ENCODE data around the gene ETV6.

Gene ETV6

DNA sequence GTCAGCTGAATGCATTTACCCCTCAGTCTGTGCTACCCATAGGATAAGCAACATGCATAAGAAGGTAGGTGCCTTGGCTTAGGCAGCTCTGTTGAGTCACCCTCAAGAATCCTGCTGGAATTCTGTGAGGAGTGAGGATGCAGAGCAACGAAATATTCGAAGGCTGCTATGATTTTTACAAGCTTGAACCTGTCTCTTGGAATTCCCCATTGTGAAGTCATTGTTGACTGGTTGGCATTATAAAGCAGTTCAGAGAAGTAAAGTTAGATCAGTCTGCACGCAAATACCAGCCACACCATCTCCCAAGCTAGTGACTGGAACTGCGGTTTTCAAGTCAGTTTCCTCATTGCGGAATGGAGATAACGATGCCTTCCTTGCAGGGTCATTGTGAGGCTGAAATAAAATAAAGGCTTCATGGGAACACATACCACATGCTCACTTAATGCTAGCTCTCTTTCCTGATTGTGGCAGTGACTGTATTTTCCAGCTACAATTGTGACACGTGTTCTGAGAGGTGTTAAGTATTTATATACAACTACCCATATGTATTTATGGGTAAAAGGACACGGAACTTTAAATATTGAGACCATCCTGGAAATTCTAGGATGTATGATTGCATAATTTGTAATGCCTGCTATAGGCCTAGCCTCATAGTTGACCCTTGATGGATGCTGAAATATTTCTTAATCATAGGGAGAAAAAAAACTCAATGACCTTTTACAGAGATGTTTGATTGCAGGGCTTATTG lies 96.7 kb downstream of the ETV6 start:
- DNase-seq, result no peak

DNA sequence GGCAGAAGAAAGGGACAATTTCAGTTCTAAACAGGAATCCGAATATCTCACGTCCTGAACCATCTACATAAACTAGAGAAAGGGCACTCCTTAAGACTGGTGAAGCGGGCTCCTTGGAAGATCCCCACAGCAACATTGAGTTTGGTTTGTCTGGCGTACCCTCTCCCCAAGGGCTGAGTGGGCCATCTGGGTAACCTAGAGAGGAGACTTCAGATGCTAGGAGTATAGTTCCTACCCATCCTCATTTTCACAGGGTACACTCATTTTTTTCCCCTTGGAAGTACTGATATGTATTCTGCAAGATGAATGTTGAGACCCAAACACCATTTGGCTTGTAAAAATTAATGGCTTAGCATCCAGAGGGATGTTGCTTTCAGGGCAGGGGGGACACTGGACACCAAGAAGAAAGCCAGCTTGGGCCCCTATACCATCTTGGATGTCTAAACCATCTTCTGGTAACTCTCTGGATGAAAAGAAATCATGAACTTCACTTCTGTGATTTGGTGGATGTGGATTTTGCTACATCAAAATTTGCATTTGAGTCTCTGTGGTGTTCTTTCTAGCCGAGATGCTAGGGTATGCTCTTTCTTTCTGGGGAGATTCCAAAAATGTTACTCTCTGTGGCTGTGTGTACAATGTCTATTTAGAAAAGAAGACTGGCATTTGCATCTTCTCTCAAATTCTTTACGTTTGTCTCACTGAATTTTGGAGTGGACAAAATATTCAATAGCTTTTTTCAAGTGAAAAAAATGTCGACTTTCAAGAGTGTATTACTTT lies 97.7 kb downstream of the ETV6 start:
- DNase-seq, result no peak

DNA sequence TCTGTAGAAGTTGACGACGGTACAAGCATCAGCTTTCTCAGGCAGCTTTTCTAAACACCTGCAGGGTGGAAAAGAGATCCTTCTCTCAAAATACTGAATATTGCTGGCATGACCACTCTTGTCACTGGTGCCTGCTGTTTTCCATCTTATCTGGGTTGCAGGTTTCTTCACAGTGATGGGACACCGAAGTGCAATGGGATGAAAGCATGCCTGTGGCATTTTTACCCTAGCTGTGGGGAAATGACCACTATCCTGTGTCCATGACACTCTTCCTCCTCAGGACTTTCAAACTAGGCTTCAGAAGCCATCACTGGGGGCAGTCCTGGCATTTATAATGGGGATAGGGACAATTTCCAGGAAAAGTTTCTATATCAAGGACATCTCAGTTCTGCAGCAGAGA lies 98.5 kb downstream of the ETV6 start:
- DNase-seq, result no peak

DNA sequence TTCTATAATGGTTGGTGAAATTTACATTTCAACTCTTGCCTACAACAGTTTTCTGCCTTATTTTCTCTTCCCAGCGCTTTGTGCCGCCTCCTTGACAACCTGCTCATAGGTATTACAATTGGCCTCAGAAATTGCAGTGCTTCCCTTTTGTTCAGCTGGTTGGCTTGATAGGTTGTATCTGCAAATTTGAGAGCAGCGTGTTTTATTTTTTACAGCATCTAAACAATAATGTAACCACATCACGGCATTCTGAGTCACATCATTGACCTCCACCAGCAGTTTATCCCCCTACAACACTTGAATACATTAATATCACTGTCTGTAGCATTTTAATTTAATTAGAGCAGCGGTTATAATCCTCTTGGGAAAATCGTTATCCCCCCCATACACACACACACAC lies 99.4 kb downstream of the ETV6 start:
- DNase-seq, result no peak

DNA sequence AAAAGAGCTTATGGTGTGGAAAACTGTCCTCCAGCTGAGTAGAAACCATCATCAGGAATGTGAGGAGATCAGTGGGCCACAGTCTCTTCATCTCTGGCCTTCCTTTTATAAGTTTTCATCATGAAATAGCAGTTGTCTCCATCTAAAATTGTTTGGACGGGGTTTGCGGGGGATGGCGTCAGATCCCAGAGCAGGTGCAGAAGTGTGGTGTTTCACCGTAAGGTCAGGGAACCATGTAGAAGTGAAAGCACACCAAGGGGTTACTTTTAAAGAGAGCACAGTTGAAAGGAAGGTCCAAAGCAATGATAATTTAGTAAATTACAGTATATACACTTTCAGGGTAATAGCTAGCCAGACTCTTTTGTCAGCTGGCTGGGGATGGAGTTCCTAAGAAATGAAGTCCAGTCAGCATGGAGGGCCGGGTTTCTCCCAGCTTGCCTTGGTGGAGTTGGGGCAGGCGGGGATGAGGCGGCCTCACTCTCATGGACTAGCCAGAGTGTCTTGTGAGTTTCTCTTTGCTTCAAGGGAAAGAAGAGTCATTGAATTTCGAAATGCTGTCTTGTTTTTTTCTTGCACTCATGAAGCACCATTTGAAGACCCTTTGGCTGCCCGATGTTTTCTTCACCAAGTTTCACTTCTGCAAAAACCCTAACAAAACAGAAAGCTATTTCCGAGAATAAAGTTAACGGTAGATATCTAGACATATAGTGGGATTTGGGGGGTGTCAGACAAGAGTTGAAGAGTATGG lies 100.6 kb downstream of the ETV6 start:
- DNase-seq, result no peak

DNA sequence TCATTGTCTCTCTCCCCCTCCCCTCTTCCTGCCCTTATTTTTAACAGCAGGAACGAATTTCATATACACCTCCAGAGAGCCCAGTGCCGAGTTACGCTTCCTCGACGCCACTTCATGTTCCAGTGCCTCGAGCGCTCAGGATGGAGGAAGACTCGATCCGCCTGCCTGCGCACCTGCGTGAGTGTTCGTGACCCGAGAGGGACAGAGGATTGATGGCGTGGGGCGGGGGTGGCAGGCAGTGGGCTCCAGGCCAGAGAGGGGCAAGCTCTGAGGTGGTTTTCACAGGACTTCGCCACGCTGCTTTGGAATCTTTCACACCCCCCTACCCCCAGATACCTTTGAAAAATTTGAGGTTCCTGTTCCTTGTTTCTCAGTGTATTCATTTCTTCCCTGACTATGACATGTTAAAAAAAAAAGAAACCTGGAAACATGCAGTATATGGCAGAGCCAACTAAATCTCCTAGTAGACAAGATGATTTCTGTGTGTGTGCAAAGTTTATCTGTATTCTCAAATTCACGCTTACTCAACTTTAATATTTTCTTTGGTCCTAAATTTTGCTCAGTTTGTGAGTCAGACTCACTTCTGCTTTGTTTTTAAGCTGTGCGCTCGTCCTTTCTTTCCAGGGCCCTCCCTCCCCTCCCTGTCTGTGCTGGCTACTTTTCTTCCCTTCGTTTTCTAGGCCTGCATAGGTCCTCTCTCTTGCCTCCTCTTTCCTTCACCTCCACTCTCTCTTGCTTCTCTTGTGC lies 103.1 kb downstream of the ETV6 start:
- DNase-seq, result no peak

DNA sequence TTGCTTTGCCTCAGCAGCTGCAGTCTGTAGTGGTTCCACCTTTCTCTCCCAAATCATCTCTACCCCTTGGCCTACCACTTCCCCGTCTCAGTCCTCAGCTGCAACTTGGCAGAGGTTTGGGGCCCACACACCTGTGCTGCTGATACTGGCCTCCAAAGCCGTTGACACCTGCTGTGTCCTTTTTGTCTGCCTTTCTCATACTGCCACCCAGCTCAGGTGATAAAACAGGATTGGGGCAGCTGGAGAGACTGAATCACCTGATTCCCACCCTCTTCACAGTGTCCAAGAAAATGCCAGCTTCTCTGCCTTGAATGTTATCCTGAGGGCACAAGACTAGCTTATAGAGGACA lies 103.7 kb downstream of the ETV6 start:
- no peak for DNase-seq

DNA sequence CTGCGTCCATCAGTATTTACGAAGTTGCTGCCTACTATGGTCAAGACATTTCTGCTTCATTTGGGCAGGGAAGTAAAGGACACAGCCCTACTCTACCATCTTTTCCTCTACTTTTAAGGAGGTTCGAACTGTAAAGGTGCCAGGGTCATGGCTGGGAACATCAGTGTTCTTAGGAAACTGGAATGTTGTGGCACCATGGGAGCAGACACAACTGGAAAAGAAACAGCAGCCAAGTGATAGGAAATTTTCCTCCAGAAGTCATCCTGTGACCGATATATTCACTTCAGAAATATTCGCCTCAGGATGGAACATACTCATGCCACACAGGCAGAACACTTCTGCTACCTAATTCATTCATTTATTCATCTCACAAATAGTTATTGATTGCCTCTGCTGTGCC lies 104.4 kb downstream of the ETV6 start:
- no peak for DNase-seq

DNA sequence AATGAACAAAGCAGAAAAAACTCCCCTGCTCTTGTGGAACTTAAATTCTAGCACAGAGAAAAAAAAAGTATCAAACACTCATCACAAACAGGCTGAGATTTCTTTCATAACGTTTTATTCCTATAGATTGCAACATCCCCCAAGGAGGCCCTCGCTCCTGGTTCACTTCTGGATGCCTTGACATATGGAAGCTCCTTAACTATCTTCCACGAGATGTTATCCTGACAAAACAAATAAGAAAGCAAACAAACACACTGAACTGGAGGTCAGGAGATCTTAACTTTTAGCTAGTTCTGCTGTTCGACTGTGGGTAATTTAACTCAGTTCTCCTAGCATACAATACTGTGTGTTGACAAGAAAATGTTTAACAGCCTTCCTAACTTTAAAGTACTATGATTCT lies 104.8 kb downstream of the ETV6 start:
- DNase-seq, result no peak

DNA sequence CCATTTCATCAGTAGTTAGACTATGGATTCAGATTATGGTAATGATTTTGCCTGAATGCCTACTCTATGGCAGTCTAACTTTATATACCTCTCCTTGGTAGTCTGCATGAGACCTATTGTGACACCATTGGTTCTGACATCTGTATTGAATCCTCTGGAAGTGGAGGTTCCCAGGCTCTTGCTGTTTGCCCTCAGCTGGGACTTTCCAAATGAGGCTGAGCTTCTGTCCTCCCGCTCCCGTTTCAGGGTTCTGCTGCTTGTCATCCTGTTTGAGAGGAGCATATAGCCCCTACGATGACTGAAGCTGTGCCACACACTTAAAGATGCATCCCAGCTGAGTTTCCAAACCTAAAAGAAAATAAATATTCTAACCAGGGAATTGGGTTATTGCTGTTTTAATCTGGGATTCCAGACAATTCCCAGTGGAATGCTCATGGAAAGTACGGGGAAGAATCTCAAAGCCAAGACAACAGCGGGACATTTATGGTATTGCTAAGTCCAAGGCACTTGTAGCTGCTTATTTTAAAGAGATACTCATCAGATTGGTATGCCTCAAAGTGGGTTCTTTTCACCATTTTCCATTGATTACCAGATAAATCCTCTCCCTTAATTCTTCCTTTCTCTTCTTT lies 105.9 kb downstream of the ETV6 start:
- DNase-seq, result no peak

DNA sequence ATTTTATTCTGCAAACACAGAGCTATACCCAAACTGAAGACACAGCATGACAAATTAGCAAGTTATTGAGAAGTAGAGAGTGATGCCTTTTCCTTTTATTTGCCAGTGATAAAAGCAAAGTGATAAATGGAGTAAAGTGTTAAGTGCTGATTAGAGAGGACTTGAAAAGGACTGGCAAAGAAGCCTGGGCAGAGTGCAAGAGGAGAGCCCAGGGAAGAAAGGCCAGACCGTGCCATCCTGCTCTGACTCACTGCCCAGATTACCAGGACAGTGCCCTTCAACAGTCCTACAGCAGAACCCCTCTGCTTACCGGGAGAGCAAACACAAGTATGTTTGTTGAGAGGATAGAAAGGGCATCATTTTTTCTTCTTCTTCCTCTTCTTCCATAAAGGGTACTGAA lies 106.5 kb downstream of the ETV6 start:
- DNase-seq, result no peak

DNA sequence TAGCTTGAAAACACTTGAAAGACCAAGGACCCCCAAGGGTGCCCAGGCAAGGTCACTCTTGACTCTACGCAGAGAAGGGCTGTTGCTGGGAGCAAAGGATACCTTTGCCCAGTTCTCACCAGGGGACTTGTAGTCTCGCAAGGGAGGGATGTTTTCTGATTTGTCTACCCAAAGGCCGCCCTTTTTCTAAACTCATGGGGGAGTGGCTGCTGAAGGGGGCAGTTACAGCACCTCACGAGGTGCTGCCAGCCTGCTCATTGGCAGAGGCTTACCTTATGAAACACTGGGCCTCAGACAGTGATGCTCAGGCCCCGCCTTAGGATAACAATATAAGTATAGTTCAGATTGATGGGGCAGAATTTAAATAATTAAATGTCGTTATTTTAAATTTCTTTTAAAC lies 107.0 kb downstream of the ETV6 start:
- no peak for DNase-seq

DNA sequence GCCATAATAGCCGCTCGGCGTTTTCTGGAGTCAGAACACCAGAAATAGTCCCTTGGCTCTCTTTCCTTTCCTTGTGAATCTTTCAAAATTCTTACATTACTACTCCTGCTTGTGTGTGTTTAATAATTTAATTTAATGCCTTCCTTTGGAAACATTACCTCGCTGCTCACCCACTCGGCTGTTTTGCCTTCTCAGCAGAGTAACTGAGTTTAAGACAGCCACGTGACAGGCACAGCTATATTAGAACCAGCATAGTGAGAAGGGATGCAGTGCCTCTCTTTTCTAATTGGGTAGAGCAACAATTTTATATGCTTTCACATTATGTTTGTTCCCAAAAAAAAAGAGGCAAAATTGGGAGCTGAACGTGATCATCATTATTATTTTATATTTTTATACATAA lies 107.6 kb downstream of the ETV6 start:
- DNase-seq, result no peak

DNA sequence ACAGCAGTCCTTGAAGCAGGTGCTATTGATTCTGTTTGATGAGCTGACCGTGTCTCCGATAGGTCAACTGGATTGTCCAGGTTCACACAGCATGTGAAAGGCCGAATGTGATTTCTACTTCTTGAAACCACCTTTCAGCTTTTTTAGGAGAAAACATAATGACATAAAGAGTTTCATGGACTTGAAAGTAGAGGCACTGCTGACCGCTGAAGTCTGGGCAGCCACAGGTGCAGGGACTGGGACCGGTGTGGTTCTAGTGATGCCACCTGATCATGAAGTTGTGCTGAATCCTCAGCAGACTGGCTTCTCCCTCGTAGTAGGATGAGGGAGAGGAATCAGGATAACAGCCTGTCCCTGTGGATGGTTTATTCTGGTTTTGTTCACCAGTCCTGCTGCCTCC lies 108.1 kb downstream of the ETV6 start:
- DNase-seq, result no peak

DNA sequence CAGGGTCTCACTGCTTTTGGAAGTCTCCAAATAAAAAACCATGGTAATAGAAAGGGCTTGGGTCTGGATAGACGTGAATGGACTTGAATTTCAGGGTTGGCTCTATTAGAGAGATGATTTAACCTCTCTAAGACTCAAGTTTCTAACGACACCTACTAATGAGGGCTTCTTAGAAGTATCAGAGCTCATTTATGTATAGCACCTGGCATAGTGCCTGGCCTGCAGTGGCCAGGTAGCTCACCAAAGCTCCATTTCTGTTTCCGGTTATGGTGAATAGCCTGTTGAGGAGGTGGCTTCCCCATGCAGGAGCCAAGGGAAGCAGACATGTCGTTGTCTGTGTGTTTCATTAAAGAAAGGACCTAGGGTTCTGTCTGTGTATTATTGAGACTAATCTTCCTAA lies 108.6 kb downstream of the ETV6 start:
- no peak for DNase-seq

DNA sequence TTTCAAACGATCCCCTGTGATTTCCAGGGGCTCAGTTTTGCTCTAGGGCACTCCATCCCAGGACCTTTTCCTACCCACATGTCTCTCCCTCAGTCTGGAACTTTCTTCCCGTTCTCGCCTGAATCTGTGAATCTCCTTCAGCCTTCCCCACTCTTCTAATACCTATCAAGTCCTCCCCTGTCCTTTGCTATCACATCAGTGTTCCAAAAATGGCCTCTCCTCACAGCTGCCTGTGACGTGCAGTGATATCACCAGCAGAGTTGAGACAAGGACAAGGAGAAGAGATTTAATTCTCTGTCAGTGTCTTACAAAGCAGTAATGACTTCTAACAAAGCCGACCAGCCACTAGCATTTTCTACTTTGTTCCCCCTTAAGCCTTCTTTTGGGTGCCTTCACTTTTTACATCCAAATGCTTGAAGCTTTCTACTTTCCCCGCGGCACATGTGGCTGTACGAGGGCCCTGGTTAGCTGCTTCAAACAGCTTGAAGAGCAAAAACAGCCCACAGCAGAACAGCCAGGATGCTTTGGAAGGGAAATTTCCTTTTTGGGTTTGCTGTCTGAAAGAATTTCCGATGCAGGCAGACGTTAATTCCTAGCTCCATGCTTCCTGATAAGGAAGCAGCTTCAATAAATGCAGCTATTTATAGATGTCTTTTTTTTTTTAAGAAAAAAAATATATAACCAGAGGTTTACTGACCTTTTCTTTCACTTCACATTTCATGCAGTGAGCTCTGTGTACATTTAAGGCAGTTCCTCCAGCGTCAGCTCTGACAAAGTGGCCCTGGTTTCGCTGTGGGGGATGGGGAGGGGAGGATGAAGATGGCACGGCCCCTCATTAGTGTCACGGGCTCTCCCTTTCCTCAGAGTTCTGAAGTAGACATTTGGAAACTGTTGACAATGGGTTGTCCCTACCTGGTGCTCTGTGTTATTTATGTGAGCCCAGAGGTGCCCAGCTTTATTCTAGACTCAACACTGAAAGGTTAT lies 109.3 kb downstream of the ETV6 start:
- DNase-seq, result no peak

DNA sequence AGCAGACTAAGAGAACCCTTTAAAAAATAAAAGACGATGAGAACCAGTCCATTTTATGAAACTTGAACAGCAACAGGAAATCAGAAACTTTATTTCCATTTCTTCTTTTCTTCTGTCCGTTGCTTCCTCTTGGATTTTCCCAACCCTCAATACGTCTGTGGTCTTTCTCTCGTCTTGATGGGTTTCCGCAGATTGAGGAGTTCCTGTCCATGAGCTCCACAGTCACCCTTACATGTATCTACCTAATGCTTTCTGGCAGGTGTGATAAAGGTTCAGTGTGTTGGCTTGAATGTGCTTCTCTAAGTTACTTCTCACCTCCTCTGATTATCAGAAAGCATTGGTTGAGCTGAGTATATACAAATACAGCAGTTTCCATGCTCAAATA lies 110.0 kb downstream of the ETV6 start:
- DNase-seq, result no peak

DNA sequence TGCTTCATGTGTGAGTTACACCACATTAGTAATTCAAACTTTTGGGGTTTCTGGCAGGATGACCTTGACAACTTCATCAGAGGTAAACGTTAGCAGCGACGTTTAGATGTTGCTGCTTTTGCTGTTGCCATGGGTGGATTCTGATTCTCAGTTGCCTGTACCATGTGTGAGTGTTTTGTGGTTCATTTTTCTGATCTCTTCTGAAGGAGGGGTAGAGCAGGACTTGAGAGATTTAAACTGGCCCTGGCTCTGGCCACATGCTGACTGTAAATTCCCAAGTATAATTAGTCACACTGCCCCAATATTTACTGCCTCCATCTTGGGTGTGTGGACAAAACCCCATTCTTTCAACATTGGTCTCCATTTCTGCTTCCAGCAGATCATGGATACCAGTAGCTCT lies 110.4 kb downstream of the ETV6 start:
- DNase-seq, result no peak

DNA sequence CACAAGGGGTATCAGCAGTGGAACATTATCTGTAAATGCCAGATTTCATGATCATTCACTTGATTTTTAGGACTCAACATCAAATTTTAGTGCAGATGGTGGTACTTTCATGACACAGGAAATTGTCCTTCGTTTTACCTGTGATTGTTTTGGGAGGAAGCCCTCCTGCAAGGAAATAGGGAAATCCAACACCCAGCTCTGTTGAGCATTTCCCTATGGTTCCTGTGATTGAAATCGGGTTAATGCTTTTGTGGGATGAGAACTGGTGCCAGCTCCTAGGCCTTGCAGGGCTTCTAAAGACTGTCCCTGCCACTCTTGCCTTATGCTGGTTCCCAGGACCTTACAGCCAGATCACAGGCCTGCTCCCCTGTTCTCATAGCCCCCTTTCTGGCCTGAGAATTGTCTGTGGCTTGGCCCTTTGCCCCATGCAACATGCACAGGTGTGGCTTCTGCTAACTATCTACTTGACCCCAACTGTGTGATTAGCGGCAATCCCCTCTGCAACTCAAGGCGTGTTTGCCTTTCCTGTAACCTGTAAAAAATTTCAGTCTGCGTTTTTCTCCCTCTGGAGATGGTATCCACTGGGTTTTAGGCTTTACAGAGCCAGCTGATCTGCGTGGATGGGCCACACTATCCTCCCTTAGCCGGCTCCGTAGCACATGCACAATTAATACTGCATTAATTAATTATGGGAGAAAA lies 112.5 kb downstream of the ETV6 start:
- no peak for DNase-seq

DNA sequence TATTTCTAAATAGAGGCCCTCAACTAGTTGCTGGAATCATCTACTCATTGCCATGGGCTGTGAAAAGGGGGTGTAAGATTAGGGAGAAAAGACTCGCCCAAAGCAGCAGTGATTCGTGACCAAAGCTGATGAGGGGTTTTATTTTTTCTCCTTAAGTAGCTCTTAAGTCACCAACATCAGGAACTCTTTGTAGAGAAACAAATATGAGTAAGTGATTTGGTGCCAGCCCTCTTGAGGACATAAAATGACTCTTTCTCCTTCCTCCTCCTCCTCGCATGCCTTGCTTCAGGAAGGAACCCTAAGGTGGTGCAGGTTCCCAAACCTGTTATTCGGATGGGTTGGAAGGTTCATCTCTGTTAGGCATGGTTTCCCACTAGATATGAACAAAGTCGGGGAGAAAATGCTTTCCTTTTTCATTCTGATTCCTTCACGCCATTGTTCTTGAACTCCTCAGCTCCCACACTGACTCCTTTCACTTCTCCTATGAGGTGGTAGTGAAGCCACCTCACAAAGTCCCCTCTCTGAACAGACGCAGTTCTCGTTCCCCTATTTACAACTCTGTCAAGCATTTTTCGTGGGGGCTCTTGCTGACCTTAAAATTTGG lies 113.4 kb downstream of the ETV6 start:
- no peak for DNase-seq
